ENCODE measurements around the gene DMD.
"Not testable (repeated sequence)": the region's sequence is repeated elsewhere in the genome, so short reads cannot be mapped to it uniquely, and the experiment has no call there.

Gene DMD

GRCh38 chrX:31499109-31499508 is 1712.2 kb downstream of the DMD start:
- FAIRE-seq, result no peak
- DNase-seq (ENCODE audit: insufficient read length, low spot score), result peak; percentile 2

GRCh38 chrX:31497086-31497485 is 1714.3 kb downstream of the DMD start:
- DNase-seq (ENCODE audit: insufficient read length, low spot score) (no peak), FAIRE-seq (no peak)

GRCh38 chrX:31487951-31488350 is 1723.4 kb downstream of the DMD start:
- no peak for FAIRE-seq

GRCh38 chrX:31483336-31483735 is 1728.0 kb downstream of the DMD start:
- FAIRE-seq, result no peak
- DNase-seq (ENCODE audit: insufficient read length, low spot score), result peak; percentile 11

More at GRCh38 chrX:31487951-31488350, 1723.4 kb downstream of the DMD start:
- no peak for DNase-seq (ENCODE audit: insufficient read length, low spot score)

GRCh38 chrX:31480696-31481095 is 1730.7 kb downstream of the DMD start:
- no peak for FAIRE-seq
- no peak for DNase-seq (ENCODE audit: insufficient read length, low spot score)

- no peak for DNase-seq (ENCODE audit: insufficient read length, low spot score)
- no peak for FAIRE-seq
Observed at GRCh38 chrX:31471229-31471628, 1740.1 kb downstream of the DMD start.

GRCh38 chrX:31470753-31471152 is 1740.6 kb downstream of the DMD start:
- DNase-seq (ENCODE audit: insufficient read length, low spot score), result not testable (repeated sequence)

GRCh38 chrX:31464306-31464915 is 1746.9 kb downstream of the DMD start:
- FAIRE-seq, result no peak

More at GRCh38 chrX:31470753-31471152, 1740.6 kb downstream of the DMD start:
- not testable (repeated sequence) for FAIRE-seq

GRCh38 chrX:31461266-31461665 is 1750.1 kb downstream of the DMD start:
- no peak for FAIRE-seq
- DNase-seq (ENCODE audit: insufficient read length, low spot score), result no peak

More at GRCh38 chrX:31464306-31464915, 1746.9 kb downstream of the DMD start:
- DNase-seq (ENCODE audit: insufficient read length, low spot score), result no peak

GRCh38 chrX:31459361-31459760 is 1752.0 kb downstream of the DMD start:
- no peak for DNase-seq (ENCODE audit: insufficient read length, low spot score)

GRCh38 chrX:31449965-31450364 is 1761.4 kb downstream of the DMD start:
- FAIRE-seq (no peak), DNase-seq (ENCODE audit: insufficient read length, low spot score) (no peak)

More at GRCh38 chrX:31459361-31459760, 1752.0 kb downstream of the DMD start:
- no peak for FAIRE-seq

GRCh38 chrX:31449081-31449480 is 1762.3 kb downstream of the DMD start:
- DNase-seq (ENCODE audit: insufficient read length, low spot score), result no peak
- FAIRE-seq, result no peak

GRCh38 chrX:31445542-31445941 is 1765.8 kb downstream of the DMD start:
- DNase-seq (ENCODE audit: insufficient read length, low spot score) (no peak), FAIRE-seq (no peak)

GRCh38 chrX:31443654-31444053 is 1767.7 kb downstream of the DMD start:
- no peak for DNase-seq (ENCODE audit: insufficient read length, low spot score)
- no peak for FAIRE-seq

GRCh38 chrX:31440546-31440945 is 1770.8 kb downstream of the DMD start:
- FAIRE-seq, result no peak
- DNase-seq (ENCODE audit: insufficient read length, low spot score), result no peak

GRCh38 chrX:31436424-31436823 is 1774.9 kb downstream of the DMD start:
- FAIRE-seq (no peak), DNase-seq (ENCODE audit: insufficient read length, low spot score) (no peak)

- no peak for DNase-seq (ENCODE audit: insufficient read length, low spot score)
- FAIRE-seq, result no peak
Observed at GRCh38 chrX:31435592-31435991, 1775.8 kb downstream of the DMD start.

- no peak for FAIRE-seq
- DNase-seq (ENCODE audit: insufficient read length, low spot score), result no peak
Observed at GRCh38 chrX:31433856-31434255, 1777.5 kb downstream of the DMD start.

- FAIRE-seq (no peak), DNase-seq (ENCODE audit: insufficient read length, low spot score) (no peak)
Observed at GRCh38 chrX:31429915-31430314, 1781.4 kb downstream of the DMD start.

- DNase-seq (ENCODE audit: insufficient read length, low spot score) (peak; percentile 45), FAIRE-seq (no peak)
Observed at GRCh38 chrX:31423609-31424189, 1787.7 kb downstream of the DMD start.

- FAIRE-seq (no peak), DNase-seq (ENCODE audit: insufficient read length, low spot score) (no peak)
Observed at GRCh38 chrX:31421441-31421840, 1789.9 kb downstream of the DMD start.

- FAIRE-seq (peak; percentile 84), DNase-seq (ENCODE audit: insufficient read length, low spot score) (no peak)
Observed at GRCh38 chrX:31420711-31421151, 1790.6 kb downstream of the DMD start.

Measured in HTR-8/SVneo (cell line).